K562 (cell line): ENCODE measurements around the gene USP8. TPM values are rescaled to one million over a fixed set of nuclear protein-coding genes. Genes with fewer than 3 reads are reported as not detected.
A peak's percentile ranks its signal among the peaks of the same experiment; 100 is the strongest.

Source experiments
- C11orf30 ChIP-seq: fragments of 450-650 bp; IDR thresholded peaks from 2 replicates; pipeline ENCODE4 v1.6.1; 2016; ENCODE audit warnings: low read depth, mild to moderate bottlenecking
- CHD4 ChIP-seq: fragments of 200-600 bp; sonication (generic); IDR thresholded peaks from 3 replicates; pipeline ENCODE4 v1.6.1; 2012; ENCODE audit warnings: low read depth, mild to moderate bottlenecking, mixed read lengths, low read length, inconsistent platforms; ENCODE audit not compliant: insufficient read depth, insufficient replicate concordance, poor library complexity, severe bottlenecking
- CSDE1 ChIP-seq, 2 experiments: fragments of 450-650 bp; IDR thresholded peaks; 2 replicates each; pipeline ENCODE4 v1.6.1; 2016; ENCODE audit warnings: mild to moderate bottlenecking in 1 of 2
- EWSR1 ChIP-seq: fragments of 450-650 bp; IDR thresholded peaks from 2 replicates; pipeline ENCODE4 v1.6.1; 2018; ENCODE audit warnings: borderline replicate concordance, mild to moderate bottlenecking, low read depth, moderate library complexity; ENCODE audit not compliant: partially characterized antibody
- GATAD2B ChIP-seq: fragments of 450-650 bp; IDR thresholded peaks from 2 replicates; pipeline ENCODE4 v1.6.1; 2017; ENCODE audit warnings: mild to moderate bottlenecking, borderline replicate concordance
- HNRNPH1 ChIP-seq: fragments of 200-400 bp; formaldehyde crosslinking; optimal IDR thresholded peaks from 2 replicates; pipeline ENCODE3; 2017; ENCODE audit warnings: low read depth, mild to moderate bottlenecking, low read length, moderate library complexity
- KAT7 ChIP-seq: sonication (generic); formaldehyde crosslinking; IDR thresholded peaks from 2 replicates; pipeline ENCODE4 v1.8.0; 2022; ENCODE audit warnings: missing genetic modification reagents, mild to moderate bottlenecking, borderline replicate concordance
- KDM5B ChIP-seq: fragments of 200-600 bp; sonication (generic); IDR thresholded peaks from 2 replicates; pipeline ENCODE4 v1.6.1; 2012; ENCODE audit warnings: low read depth, mild to moderate bottlenecking, moderate library complexity, low read length, control low read depth, inconsistent platforms; ENCODE audit not compliant: insufficient replicate concordance
- MAFK ChIP-seq: IDR thresholded peaks from 2 replicates; pipeline ENCODE4 v1.6.1; 2011; ENCODE audit warnings: low read length, improper control_type of control experiment
- MED1 ChIP-seq: sonication (generic); formaldehyde crosslinking; IDR thresholded peaks from 2 replicates; pipeline ENCODE4 v1.8.1; 2023; ENCODE audit warnings: missing genetic modification reagents, borderline replicate concordance
- MEF2A ChIP-seq: IDR thresholded peaks from 2 replicates; pipeline ENCODE4 v1.6.1; 2011; ENCODE audit warnings: low read depth, mild to moderate bottlenecking, low read length, moderate library complexity; ENCODE audit not compliant: control insufficient read depth
- SOX6 ChIP-seq: fragments of 450-650 bp; IDR thresholded peaks from 2 replicates; pipeline ENCODE4 v1.6.1; 2014; ENCODE audit warnings: mild to moderate bottlenecking
- SREBF2 ChIP-seq: sonication (generic); formaldehyde crosslinking; IDR thresholded peaks from 2 replicates; pipeline ENCODE4 v1.4.0; 2020; ENCODE audit warnings: mild to moderate bottlenecking, missing genetic modification reagents
- STAG1 ChIP-seq: sonication (generic); formaldehyde crosslinking; IDR thresholded peaks from 2 replicates; pipeline ENCODE4 v1.5.0; 2020; ENCODE audit warnings: missing genetic modification reagents, borderline replicate concordance
- TBP ChIP-seq: optimal IDR thresholded peaks from 2 replicates; pipeline ENCODE3; 2011; ENCODE audit warnings: low read depth, low read length, improper control_type of control experiment
- ZNF197 ChIP-seq: fragments of 200-800 bp; sonication (Bioruptor generic); IDR thresholded peaks from 2 replicates; pipeline ENCODE4 v1.6.1; 2016; ENCODE audit warnings: low read depth, missing genetic modification characterization, missing compliant biosample characterization
- ZNF239 ChIP-seq: fragments of 250-450 bp; sonication (Bioruptor Pico); IDR thresholded peaks from 2 replicates; pipeline ENCODE4 v1.4.0; 2020; ENCODE audit warnings: mild to moderate bottlenecking
- ZNF311 ChIP-seq: fragments of 250-450 bp; sonication (Bioruptor Pico); IDR thresholded peaks from 2 replicates; pipeline ENCODE4 v1.4.0; 2020; ENCODE audit warnings: mild to moderate bottlenecking, moderate library complexity
- polyA plus RNA-seq, 8 experiments: library from polyadenylated mRNA; depleted of rRNA in 4 of 8; stranded (reverse) in 5 of 8; unstranded in 3 of 8; fragments of >200 nt; fragmentation: Nextera tagmentation in 2 of 8; fragmentation: Illumina TruSeq in 1 of 8; extraction: Ambion mirVana in 2 of 8; extraction: Trizol in 1 of 8; gene quantifications; 2 replicates each; pipeline versions ENCODE4 v1.2.1 to v1.2.3, GENCODE V29; 2011 to 2014; ENCODE audit warnings: inconsistent platforms in 1 of 8, missing spikeins in 1 of 8
- total RNA-seq, 7 experiments: library from RNA; depleted of rRNA in 6 of 7; stranded (reverse); fragments of >200 nt in 6 of 7; fragmentation: Illumina TruSeq in 2 of 7; extraction: Trizol in 2 of 7; gene quantifications; 2 replicates each; pipeline versions ENCODE4 v1.2.1 to v1.2.3, GENCODE V29; 2011 to 2021; ENCODE audit warnings: low replicate concordance in 1 of 7
- TF ChIP-seq, protein P1 (sequence below): fragments of 250-450 bp; sonication (Bioruptor Pico); IDR thresholded peaks from 2 replicates; pipeline ENCODE4 v1.4.0; 2020; ENCODE audit warnings: mild to moderate bottlenecking, moderate library complexity
- TF ChIP-seq, protein P2 (sequence below): fragments of 450-650 bp; IDR thresholded peaks from 2 replicates; pipeline ENCODE4 v1.7.0; 2016; ENCODE audit warnings: borderline replicate concordance
- TF ChIP-seq, protein P3 (sequence below): sonication (generic); formaldehyde crosslinking; IDR thresholded peaks from 2 replicates; pipeline ENCODE4 v1.5.0; 2020; ENCODE audit warnings: missing genetic modification reagents
- TF ChIP-seq, protein P4 (sequence below): fragments of 250-450 bp; sonication (Bioruptor Pico); IDR thresholded peaks from 2 replicates; pipeline ENCODE4 v1.8.0; 2022; ENCODE audit warnings: inconsistent platforms, mild to moderate bottlenecking, moderate library complexity, borderline replicate concordance

The USP8 gene
- total and polyA plus RNA-seq, 9 of the 15 experiments (the other 6 are each of a cell fraction or from before 2014, with no cell fraction given) = 35.1 to 58.4 (median 46.1) TPM

DNA sequence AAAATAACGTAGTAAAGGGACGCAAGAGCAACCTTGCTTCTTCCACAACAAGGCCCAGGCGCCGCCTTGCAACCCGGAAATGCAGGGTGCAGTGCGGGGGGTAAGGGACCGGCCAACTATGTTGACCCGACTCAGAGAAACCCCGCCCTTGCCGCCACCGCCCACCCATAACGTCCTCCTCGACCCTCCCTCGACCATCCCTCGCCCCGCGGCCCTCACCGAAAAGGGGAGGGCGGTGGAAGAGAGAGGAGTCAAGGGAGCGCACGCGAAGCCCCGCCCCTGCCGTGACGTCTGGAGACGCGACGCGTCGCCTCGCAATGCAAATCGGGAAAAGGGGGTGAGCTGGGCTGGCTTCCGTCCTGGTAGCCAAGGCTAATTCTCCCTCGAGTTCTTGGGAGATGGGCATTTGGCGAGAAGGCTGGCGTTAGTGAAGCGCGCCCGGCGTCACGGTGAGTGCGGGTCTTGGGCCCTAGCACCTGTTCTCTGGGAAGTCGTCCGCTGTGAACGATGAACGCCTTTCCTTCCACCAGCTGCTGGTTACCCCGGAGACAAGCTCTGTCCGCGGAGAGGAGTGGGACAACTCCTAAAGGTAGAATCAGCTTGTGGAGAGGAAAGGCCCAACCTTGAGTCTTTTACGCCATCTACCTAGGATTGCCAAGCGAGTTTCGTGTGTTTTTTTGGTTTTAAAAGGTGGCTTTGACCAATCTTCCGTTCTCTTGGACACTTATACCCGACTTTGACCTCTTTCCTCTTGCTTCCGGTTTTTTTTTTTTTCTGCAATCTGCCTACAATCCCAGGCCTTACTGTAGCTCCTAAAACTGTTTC, at the start of gene USP8 (continued):
- TF ChIP-seq ZNF197 = no peak
- no peak for TF ChIP-seq CHD4
- no peak for TF ChIP-seq HNRNPH1
- no peak for TF ChIP-seq ZNF239 (CRISPR knock-in tag)
- no peak for TF ChIP-seq MEF2A
- TF ChIP-seq, protein P1, sequence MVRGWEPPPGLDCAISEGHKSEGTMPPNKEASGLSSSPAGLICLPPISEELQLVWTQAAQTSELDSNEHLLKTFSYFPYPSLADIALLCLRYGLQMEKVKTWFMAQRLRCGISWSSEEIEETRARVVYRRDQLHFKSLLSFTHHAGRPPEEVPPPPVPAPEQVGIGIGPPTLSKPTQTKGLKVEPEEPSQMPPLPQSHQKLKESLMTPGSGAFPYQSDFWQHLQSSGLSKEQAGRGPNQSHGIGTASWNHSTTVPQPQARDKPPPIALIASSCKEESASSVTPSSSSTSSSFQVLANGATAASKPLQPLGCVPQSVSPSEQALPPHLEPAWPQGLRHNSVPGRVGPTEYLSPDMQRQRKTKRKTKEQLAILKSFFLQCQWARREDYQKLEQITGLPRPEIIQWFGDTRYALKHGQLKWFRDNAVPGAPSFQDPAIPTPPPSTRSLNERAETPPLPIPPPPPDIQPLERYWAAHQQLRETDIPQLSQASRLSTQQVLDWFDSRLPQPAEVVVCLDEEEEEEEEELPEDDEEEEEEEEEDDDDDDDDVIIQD (CRISPR knock-in tag) = no peak
- TF ChIP-seq STAG1 = no peak
- no peak for TF ChIP-seq MED1
- TF ChIP-seq GATAD2B = peak; percentile 68; the same call in 1 of the 2 replicates
- TF ChIP-seq, protein P2, sequence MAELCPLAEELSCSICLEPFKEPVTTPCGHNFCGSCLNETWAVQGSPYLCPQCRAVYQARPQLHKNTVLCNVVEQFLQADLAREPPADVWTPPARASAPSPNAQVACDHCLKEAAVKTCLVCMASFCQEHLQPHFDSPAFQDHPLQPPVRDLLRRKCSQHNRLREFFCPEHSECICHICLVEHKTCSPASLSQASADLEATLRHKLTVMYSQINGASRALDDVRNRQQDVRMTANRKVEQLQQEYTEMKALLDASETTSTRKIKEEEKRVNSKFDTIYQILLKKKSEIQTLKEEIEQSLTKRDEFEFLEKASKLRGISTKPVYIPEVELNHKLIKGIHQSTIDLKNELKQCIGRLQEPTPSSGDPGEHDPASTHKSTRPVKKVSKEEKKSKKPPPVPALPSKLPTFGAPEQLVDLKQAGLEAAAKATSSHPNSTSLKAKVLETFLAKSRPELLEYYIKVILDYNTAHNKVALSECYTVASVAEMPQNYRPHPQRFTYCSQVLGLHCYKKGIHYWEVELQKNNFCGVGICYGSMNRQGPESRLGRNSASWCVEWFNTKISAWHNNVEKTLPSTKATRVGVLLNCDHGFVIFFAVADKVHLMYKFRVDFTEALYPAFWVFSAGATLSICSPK = no peak
- TF ChIP-seq TBP = peak; percentile 88
- TF ChIP-seq, protein P3, sequence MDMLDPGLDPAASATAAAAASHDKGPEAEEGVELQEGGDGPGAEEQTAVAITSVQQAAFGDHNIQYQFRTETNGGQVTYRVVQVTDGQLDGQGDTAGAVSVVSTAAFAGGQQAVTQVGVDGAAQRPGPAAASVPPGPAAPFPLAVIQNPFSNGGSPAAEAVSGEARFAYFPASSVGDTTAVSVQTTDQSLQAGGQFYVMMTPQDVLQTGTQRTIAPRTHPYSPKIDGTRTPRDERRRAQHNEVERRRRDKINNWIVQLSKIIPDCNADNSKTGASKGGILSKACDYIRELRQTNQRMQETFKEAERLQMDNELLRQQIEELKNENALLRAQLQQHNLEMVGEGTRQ (CRISPR knock-in tag) = no peak
- peak; percentile 36; the same call in 1 of the 2 replicates for TF ChIP-seq SREBF2 (CRISPR knock-in tag)
- no peak for TF ChIP-seq EWSR1
- TF ChIP-seq KDM5B = peak; percentile 97
- peak in 1 of 2 experiments; percentile 29; a peak in 1 of 4 replicates for TF ChIP-seq CSDE1 (IDR thresholded peaks at IDR 0.05)
- TF ChIP-seq C11orf30 = peak; percentile 96
- peak; percentile 52; the same call in 1 of the 2 replicates for TF ChIP-seq SOX6
- no peak for TF ChIP-seq MAFK
- TF ChIP-seq KAT7 (CRISPR knock-in tag) = no peak; the same call in 1 of the 2 replicates
- TF ChIP-seq, protein P4, sequence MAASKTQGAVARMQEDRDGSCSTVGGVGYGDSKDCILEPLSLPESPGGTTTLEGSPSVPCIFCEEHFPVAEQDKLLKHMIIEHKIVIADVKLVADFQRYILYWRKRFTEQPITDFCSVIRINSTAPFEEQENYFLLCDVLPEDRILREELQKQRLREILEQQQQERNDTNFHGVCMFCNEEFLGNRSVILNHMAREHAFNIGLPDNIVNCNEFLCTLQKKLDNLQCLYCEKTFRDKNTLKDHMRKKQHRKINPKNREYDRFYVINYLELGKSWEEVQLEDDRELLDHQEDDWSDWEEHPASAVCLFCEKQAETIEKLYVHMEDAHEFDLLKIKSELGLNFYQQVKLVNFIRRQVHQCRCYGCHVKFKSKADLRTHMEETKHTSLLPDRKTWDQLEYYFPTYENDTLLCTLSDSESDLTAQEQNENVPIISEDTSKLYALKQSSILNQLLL = no peak
- TF ChIP-seq ZNF311 (CRISPR knock-in tag) = no peak
